CD14-positive monocyte (primary cell): ENCODE results near the gene C17orf50. TPM values are rescaled to one million over a fixed set of nuclear protein-coding genes. Genes with fewer than 3 reads are reported as not detected.
A peak's percentile ranks its signal among the peaks of the same experiment; 100 is the strongest.

Source experiments
- DNase-seq, 3 donors: peaks; one replicate each; pipeline ENCODE4 v3.0.0-alpha.2; 2011 to 2022
- H2AFZ ChIP-seq: 2 replicates; pipeline ENCODE4 v1.6.0; 2012; ENCODE audit warnings: mild to moderate bottlenecking, low read depth, low read length, inconsistent platforms; ENCODE audit not compliant: insufficient read depth, poor library complexity, severe bottlenecking
- H3K27ac ChIP-seq, 2 donors: 1 replicate in 1 of 2; 2 replicates in 1 of 2; pipeline ENCODE4 v1.5.1; 2012 to 2013; ENCODE audit warnings: low read length in 2 of 2, control low read depth in 1 of 2, inconsistent platforms in 1 of 2, low read depth in 1 of 2, mild to moderate bottlenecking in 1 of 2
- H3K27me3 ChIP-seq, 2 donors: one replicate each; pipeline versions ENCODE4 v1.6.0 to v1.6.1; 2011 to 2013; ENCODE audit warnings: low read length in 2 of 2; ENCODE audit not compliant: control insufficient read depth in 2 of 2, insufficient read depth in 2 of 2
- H3K36me3 ChIP-seq, 2 donors: replicated peaks in 1 of 2; 1 replicate in 1 of 2; 2 replicates in 1 of 2; pipeline versions ENCODE4 v1.5.1 to v1.6.1; 2012 to 2013; ENCODE audit warnings: low read length in 2 of 2, control low read depth in 1 of 2, inconsistent platforms in 1 of 2, mild to moderate bottlenecking in 1 of 2; ENCODE audit not compliant: insufficient read depth in 2 of 2, control insufficient read depth in 1 of 2
- H3K4me1 ChIP-seq, 2 donors: 1 replicate in 1 of 2; 2 replicates in 1 of 2; pipeline versions ENCODE4 v1.5.1 to v1.6.1; 2012 to 2013; ENCODE audit warnings: low read length in 2 of 2, control low read depth in 1 of 2, inconsistent platforms in 1 of 2, mild to moderate bottlenecking in 1 of 2, moderate library complexity in 1 of 2; ENCODE audit not compliant: insufficient read depth in 2 of 2, control insufficient read depth in 1 of 2
- H3K4me2 ChIP-seq: replicated peaks from 2 replicates; pipeline ENCODE3; 2012; ENCODE audit warnings: low read length, moderate library complexity, mild to moderate bottlenecking; ENCODE audit not compliant: poor library complexity, severe bottlenecking; ENCODE audit errors: extremely low read depth
- H3K4me3 ChIP-seq, 3 experiments: fragments of 200-600 bp in 1 of 3; sonication (generic) in 1 of 3; replicated peaks in 1 of 3; 1 replicate in 2 of 3; 2 replicates in 1 of 3; pipeline ENCODE4 v1.5.1; 2011 to 2013; ENCODE audit warnings: low read length in 3 of 3, mild to moderate bottlenecking in 3 of 3, control low read depth in 2 of 3, low read depth in 2 of 3, inconsistent platforms in 1 of 3, moderate library complexity in 1 of 3
- H3K79me2 ChIP-seq: 2 replicates; pipeline ENCODE4 v1.6.0; 2012; ENCODE audit warnings: mild to moderate bottlenecking, control low read depth, inconsistent platforms, low read length, moderate library complexity; ENCODE audit not compliant: insufficient read depth
- H3K9ac ChIP-seq: 2 replicates; pipeline ENCODE4 v1.6.0; 2017; ENCODE audit warnings: low read length, mild to moderate bottlenecking; ENCODE audit not compliant: insufficient read depth, poor library complexity, severe bottlenecking
- H3K9me3 ChIP-seq, 2 donors: replicated peaks in 1 of 2; 1 replicate in 1 of 2; 2 replicates in 1 of 2; pipeline versions ENCODE4 v1.5.1 to v1.6.1; 2012 to 2013; ENCODE audit warnings: low read length in 2 of 2, control low read depth in 1 of 2; ENCODE audit not compliant: control insufficient read depth in 1 of 2, insufficient read depth in 1 of 2
- H4K20me1 ChIP-seq: 2 replicates; pipeline ENCODE4 v1.6.0; 2012; ENCODE audit warnings: mild to moderate bottlenecking, low read length, control low read depth, moderate library complexity; ENCODE audit not compliant: insufficient read depth
- H3K27ac Mint-ChIP-seq, 7 donors: one replicate each; pipeline ENCODE4 v1.8.0; 2020; ENCODE audit warnings: mild to moderate bottlenecking in 7 of 7, mixed read lengths in 7 of 7, moderate library complexity in 6 of 7, inconsistent platforms in 2 of 7
- H3K27me3 Mint-ChIP-seq, 3 donors: one replicate each; pipeline ENCODE4 v1.8.0; 2021 to 2022; ENCODE audit warnings: low read depth in 3 of 3, mild to moderate bottlenecking in 3 of 3, mixed read lengths in 3 of 3, moderate library complexity in 3 of 3, inconsistent platforms in 1 of 3
- H3K36me3 Mint-ChIP-seq, 2 donors: one replicate each; pipeline ENCODE4 v1.8.0; 2020; ENCODE audit warnings: mixed read lengths in 2 of 2, inconsistent platforms in 1 of 2, mild to moderate bottlenecking in 1 of 2
- H3K4me1 Mint-ChIP-seq: one replicate; pipeline ENCODE4 v1.8.0; 2020; ENCODE audit warnings: mild to moderate bottlenecking, mixed read lengths
- H3K4me3 Mint-ChIP-seq, 2 donors: one replicate each; pipeline ENCODE4 v1.8.0; 2020; ENCODE audit warnings: mild to moderate bottlenecking in 2 of 2, mixed read lengths in 2 of 2, moderate library complexity in 1 of 2
- H3K9me3 Mint-ChIP-seq, 7 donors: one replicate each; pipeline ENCODE4 v1.8.0; 2020 to 2022; ENCODE audit warnings: mixed read lengths in 7 of 7, mild to moderate bottlenecking in 6 of 7, moderate library complexity in 6 of 7, inconsistent platforms in 2 of 7
- WGBS: methylation state at CpG from one replicate; pipeline ENCODE4 v1.1.5; 2013; ENCODE audit warnings: missing lambda C conversion rate; ENCODE audit not compliant: insufficient coverage; 5-methylcytosine and 5-hydroxymethylcytosine counted together
- intact Hi-C, 2 donors: fragments of 100-400 bp; cut with micrococcal nuclease; formaldehyde crosslinking; loops; one replicate each; pipeline versions ENCODE4 v1.15.0 to v1.15.1; 2023
- polyA plus RNA-seq, 3 donors: library from polyadenylated mRNA; depleted of rRNA in 1 of 3; unstranded in 2 of 3; stranded (reverse) in 1 of 3; fragments of 300-500 nt in 2 of 3; fragments of >200 nt in 1 of 3; fragmentation: Illumina TruSeq in 2 of 3; gene quantifications; 1 replicate in 2 of 3; 2 replicates in 1 of 3; pipeline ENCODE4 v1.2.3, GENCODE V29; 2012 to 2021
- TF ChIP-seq, protein P1 (sequence below): fragments of 200-600 bp; IDR thresholded peaks from one replicate; pipeline ENCODE4 v1.8.0; 2022; ENCODE audit warnings: antibody characterized with exemption, mild to moderate bottlenecking

Gene C17orf50
- polyA plus RNA-seq, 3 donors, result 0.23 TPM; not detected in 2

DNA sequence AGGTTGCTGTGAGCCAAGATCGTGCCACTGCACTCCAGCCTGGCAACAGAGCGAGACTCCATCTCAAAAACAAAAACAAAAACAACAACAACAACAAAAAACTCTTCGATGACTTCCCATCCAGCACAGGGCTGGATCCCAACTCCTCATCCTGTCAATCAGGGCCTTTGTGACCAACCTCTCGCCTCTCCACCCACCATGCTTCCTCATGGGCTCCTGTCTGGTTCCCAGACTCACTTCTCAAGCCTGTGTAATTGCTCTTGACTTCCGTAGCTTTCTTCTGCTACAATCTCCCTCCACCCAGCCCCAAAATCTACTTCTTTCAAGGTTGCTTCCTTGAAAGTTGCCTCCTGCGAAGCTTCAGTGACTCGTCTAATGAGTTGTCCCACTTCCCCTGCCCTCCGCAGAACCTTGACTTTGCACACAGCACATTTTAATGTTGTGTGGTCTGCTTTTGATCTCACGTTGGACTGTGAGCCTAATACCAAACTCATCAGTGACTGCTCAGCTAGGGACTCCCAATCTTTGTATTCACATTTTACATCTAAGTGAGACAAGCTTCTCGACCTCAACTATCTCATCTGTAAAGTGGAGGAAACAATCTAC is 30.2 kb upstream of the C17orf50 start:
- H3K9me3 ChIP-seq, result no peaks in the 10 kb centered on the region
- intact Hi-C loops, result no loop called here
- H3K27ac ChIP-seq, result no peak overlapping the region
- H2AFZ ChIP-seq, result no peak overlapping the region
- H3K36me3 ChIP-seq, result peaks cover 19 to 32% of the 10 kb centered on the region in 2 donors
- Mint-ChIP-seq H3K36me3 (peaks cover 32 to 35% of the 10 kb centered on the region in 2 donors), H3K9me3 (peaks cover 0 to 3% (median 0%) of the 10 kb centered on the region in 7 donors), H3K4me3 (no peak overlapping the region), H3K27me3 (peaks cover 26 to 34% (median 26%) of the 10 kb centered on the region in 3 donors), H3K4me1 (peaks cover 11% of the 10 kb centered on the region), H3K27ac (peak overlapping the region in 1 of 7 donors; percentile 65)
- TF ChIP-seq, protein P1, sequence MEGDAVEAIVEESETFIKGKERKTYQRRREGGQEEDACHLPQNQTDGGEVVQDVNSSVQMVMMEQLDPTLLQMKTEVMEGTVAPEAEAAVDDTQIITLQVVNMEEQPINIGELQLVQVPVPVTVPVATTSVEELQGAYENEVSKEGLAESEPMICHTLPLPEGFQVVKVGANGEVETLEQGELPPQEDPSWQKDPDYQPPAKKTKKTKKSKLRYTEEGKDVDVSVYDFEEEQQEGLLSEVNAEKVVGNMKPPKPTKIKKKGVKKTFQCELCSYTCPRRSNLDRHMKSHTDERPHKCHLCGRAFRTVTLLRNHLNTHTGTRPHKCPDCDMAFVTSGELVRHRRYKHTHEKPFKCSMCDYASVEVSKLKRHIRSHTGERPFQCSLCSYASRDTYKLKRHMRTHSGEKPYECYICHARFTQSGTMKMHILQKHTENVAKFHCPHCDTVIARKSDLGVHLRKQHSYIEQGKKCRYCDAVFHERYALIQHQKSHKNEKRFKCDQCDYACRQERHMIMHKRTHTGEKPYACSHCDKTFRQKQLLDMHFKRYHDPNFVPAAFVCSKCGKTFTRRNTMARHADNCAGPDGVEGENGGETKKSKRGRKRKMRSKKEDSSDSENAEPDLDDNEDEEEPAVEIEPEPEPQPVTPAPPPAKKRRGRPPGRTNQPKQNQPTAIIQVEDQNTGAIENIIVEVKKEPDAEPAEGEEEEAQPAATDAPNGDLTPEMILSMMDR, result no peak
- WGBS, result 94% methylated on average over 5 of the region's 10 CpGs
- H3K4me2 ChIP-seq, result no peak overlapping the region
- H3K4me3 ChIP-seq, result no peak overlapping the region
- no peak overlapping the region for H3K9ac ChIP-seq
- peaks cover 5 to 23% of the 10 kb centered on the region in 2 donors for H3K27me3 ChIP-seq
- H3K4me1 ChIP-seq, result peaks cover 4 to 7% of the 10 kb centered on the region in 2 donors
- no peak for DNase-seq
- no peaks in the 10 kb centered on the region for H4K20me1 ChIP-seq
- H3K79me2 ChIP-seq, result no peaks in the 10 kb centered on the region

DNA sequence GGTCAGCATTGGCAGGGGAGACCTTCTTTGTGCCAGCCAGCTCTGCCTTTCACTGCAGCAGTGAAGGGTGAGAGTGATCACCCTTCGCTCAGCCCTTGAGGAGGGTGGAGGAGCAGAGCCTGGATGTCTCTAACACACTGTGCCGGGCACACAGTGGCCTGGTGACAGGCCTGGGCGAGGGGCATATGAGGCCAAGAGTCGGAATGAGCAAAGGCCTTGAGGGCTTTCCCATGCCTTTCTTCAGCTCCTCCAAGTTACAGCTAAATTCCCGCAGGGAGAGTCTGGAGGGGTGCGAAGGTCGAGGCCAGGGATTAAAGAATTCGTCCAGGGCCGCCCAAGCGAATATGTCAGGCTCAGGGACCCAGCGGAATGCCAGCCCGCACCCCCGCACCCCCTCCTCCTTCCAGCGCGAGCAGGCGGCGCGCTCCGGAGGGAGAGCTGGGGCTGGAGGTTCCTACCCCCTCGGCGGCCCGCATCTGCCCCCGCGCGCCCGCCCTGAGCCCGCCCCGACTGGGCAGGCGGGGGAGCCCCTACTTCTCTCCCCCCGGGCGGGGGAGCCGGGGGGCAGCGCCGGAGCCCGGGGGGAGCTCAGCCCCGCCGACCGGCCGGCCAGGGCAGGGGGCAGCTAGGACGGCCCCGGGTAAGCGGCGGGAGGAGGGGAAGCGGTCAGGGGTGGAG is 29.3 kb upstream of the C17orf50 start, which contains the start of gene RASL10B:
RASL10B (plus strand) TSS at position 401 of the 678 bp plus-strand sequence. CDS start 3,546 bp downstream, outside the sequence.
- Histone ChIP-seq H2AFZ (no peak within 1 kb of the TSS), H3K27me3 (peaks cover 5 to 23% of the 10 kb centered on the region in 2 donors), H3K27ac (no peak within 1 kb of the TSS), H3K4me1 (peaks cover 4 to 7% of the 10 kb centered on the region in 2 donors), H3K9me3 (no peaks in the 10 kb centered on the region), H3K4me2 (peak within 1 kb of the TSS; percentile 33), H4K20me1 (no peaks in the 10 kb centered on the region), H3K4me3 (peak within 1 kb of the TSS in 1 of 3 experiments; percentile 40), H3K79me2 (no peaks in the 10 kb centered on the region), H3K36me3 (peaks cover 12 to 23% of the 10 kb centered on the region in 2 donors), H3K9ac (no peak within 1 kb of the TSS)
- Mint-ChIP-seq H3K4me1 (peaks cover 11% of the 10 kb centered on the region), H3K27me3 (peaks cover 26 to 34% (median 26%) of the 10 kb centered on the region in 3 donors), H3K27ac (peak within 1 kb of the TSS in 1 of 7 donors; percentile 65), H3K4me3 (peak within 1 kb of the TSS; percentile 24 to 82), H3K36me3 (peaks cover 23 to 26% of the 10 kb centered on the region in 2 donors), H3K9me3 (peaks cover 0 to 3% (median 0%) of the 10 kb centered on the region in 7 donors)
- TF ChIP-seq, protein P1, result no peak
- 10% methylated on average over 9 of the region's 44 CpGs for WGBS
- intact Hi-C loops, result no loop called here
- no peak for DNase-seq
